ENCODE results near the gene CAMKMT.
"Not testable (repeated sequence)": the region's sequence is repeated elsewhere in the genome, so short reads cannot be mapped to it uniquely, and the experiment has no call there.

The CAMKMT gene

DNA sequence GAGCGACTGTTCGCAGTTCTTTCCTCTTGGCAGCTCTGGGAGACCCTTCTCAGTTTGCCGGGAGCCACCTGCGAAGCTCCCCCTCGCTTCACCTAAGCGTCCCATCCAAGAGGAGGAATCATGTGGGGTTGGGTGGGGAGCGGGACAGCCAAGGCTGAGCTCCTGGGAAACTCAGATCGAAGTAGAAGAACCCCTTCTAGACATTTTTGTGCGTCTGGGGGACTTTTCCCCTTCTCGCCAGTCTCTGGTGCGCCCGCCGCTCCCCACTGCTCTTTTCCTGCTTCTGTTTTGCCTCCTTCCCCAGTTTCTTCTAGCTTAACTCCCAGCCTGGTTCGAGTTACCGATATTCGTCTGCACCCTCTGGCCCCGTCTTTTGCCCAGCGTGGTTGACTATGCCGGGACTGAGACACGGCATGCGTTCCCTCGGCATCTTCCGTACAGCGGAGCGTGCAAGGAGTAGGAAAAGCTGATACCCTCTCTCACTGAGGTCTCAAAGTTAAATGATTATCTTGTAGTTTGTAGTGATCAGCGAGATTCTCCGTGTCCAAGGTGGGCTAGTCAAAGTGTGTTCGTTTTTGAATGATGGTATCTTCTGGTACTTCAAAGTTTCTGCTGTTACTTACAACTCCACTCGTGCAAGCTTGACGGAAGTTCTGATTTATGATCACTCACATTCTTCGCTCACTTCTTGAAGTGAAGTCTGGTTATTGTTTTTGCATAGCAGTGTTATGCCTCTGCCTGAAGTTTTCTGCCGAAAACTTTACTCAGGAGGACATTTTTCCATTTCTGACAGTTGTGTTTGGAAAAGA, 664 bp downstream of the CAMKMT start:
- peak; percentile 41 for DNase-seq

- DNase-seq: no peak
Observed at GRCh38 chr2:44364604-44365003, 2.9 kb downstream of the CAMKMT start.

DNA sequence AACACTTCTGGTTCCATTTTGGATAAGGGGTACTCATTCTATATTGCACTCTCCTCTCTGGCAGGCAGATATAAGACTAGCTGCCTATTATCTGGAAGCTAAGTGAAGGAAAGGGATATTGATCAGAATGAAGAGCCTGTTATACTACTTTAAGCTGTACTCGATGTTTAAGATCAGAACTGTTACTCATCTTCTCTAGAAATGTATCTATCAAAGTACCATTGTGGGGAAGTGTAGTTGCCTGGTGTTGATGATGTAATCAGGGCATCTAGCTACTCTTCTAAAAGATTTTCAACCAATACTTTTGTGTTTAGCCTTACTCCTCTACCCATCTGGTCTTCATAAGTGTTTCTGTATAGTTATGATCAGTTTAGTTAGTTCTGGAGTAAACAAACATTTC, 5.8 kb downstream of the CAMKMT start:
- no peak for DNase-seq

- DNase-seq: no peak
Observed at GRCh38 chr2:44369392-44369791, 7.6 kb downstream of the CAMKMT start.

DNA sequence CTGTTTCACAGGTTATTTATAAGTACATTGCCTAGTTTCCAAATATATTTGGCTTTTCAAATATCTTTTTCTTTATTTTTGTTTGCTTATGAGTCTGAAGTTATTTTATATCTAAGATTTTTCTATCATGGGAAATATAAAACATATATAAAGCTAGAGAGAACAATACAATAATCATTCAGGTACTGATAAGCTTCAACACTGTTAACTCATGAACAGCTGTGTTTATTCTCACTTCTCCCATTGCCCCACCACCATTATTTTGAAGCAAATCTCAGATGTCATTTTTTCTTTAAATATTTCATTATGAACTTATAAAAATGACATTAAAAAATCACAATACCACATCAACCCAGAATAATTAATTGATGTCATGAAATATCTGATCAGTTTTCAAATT, 9.7 kb downstream of the CAMKMT start:
- no peak for DNase-seq

DNA sequence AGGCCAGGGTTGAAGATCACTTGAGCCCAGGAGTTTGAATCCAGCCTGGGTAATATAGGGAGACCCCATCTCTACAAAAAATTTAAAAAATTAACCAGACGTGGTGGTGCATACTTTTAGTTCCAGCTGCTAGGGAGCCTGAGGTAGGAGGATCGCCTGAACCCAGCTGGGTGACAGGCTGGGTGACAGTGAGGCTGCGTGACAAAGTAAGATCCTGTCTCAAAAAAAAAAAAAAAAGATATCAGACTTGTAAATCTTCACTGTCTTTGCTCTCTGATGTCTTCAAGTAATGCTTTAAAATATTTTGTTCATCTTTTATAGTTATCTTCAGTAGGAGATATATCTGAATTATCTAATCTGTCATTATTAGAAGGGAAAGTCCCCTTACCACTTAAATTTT, 10.5 kb downstream of the CAMKMT start:
- no peak for DNase-seq

DNA sequence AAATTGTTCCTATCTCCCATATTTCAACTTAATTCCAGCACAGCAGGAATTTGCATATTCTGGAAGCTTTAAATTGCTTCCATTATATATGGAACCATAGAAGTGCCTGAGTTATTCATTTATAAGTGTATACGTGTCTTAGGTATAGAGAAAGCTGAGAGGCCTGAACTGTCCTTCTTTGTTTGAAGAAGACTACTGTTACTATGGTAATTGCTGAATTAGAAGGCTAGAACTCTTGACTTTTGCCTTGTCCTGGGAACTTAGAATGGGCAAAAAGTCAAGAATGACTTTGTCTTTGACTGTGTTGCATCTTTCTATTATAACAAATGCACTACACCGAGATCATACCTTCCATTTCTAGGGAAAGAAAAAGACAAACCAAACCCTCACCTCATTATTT, 15.7 kb downstream of the CAMKMT start:
- no peak for DNase-seq

DNA sequence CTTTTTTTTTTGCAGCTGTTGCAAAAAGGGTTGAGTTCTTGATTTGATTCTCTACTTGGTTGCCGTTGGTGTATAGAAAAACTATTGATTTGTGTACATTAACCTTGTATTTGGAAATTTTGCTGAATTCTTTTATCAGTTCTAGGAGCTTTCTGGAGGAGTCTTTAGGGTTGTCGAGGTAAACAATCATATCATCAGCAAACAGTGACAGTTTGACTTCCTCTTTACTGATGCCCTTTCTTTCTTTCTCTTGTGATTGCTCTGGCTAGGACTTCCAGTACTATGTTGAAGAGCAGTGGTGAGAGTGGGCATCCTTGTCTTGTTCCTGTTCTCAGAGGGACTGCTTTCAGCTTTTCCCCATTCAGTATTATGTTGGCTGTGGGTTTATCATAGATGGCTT, 23.5 kb downstream of the CAMKMT start:
- DNase-seq: not testable (repeated sequence)

DNA sequence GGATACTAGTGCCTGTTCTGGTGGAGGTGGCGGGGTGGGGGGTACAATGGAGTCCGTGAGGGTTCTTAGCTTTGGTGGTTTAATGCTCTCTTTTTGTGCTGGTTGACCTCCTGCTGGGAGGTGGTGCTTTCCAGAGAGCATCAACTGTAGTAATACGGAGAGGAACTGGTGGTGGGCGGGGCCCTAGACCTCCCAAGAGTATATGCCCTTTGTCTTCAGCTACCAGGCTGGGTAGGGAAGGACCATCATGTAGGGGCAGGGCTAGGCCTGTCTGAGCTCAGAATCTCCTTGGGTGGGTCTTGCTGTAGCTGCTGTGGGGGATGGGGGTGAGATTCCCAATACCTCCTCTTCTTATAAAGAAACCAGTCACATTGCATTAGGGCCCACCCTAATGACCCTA, 27.1 kb downstream of the CAMKMT start:
- no peak for DNase-seq

GRCh38 chr2:44389895-44390294, 28.1 kb downstream of the CAMKMT start:
- no peak for DNase-seq

GRCh38 chr2:44392338-44392943, 30.7 kb downstream of the CAMKMT start:
- DNase-seq: peak; percentile 23

- peak; percentile 18 for DNase-seq
Observed at GRCh38 chr2:44397447-44398175, 35.9 kb downstream of the CAMKMT start.

DNA sequence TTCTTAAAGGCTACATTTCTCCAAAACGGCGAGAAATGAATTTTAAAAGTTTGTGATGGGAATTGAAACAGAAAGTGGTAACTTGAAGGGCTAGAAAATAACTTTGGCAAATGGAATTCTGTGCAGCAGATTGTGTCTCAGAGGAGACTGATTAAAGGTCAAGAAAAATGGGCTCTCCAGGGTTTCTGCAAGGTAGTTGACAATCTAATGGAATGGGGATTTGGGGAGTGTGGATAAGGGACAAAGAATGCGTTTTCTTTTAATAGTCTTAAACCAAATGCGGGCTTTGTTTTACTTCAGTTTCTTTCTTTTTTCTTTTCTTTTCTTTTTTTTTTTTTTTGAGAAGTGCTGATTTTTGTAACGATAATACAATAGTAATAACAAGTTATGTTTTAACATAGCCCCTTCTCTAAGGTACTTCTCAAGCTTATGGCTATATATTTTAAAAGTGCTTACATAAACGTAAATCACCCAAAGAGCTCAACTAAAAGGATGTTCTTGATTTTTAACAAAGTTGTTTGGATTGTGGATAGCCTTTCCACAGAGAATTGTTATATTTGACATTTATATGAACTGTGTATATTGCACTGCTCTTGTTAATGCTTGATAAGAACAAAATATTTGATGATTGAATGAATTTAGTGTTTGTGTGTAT, 36.6 kb downstream of the CAMKMT start:
- DNase-seq: no peak

GRCh38 chr2:44420725-44421124, 59.0 kb downstream of the CAMKMT start:
- no peak for DNase-seq

- DNase-seq: no peak
Observed at GRCh38 chr2:44424211-44424610, 62.5 kb downstream of the CAMKMT start.

DNA sequence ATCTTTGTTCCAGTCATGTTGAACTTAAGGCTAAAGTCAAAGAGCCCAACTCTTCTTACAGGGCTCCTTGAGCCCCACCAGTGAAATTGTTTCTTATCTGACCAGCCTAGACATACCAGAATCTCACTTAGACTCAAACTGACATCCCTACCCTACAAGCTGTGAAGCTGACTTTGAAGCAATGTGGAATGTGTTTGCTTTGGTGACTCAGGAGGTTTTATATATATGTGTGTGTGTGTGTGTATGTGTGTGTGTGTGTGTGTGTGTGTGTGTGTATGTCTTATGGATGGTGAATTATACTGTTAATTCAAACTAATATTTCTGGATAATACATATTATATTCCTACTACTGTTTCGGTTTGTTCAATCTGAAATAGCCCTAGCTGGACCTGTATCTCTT, 67.3 kb downstream of the CAMKMT start:
- peak; percentile 25 for DNase-seq

DNA sequence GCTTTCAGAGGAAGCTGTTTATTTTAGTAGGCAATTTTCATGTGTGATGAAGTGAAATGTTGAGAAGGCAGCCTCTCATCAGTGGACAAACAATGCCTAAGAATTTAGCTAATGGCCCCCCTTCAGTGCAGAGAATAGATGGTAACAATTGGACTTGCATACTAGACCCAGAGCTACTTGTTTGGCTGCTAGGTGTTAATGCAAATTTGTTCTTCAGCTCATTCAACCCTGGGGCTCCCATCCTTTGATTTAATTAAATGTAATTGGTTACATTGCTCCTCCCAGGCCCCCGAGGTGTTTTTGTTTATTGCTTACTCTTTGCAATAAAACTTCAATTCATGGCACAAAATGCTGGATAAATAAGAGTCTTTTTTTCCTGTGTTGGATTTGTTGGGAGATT, 68.6 kb downstream of the CAMKMT start:
- no peak for DNase-seq

GRCh38 chr2:44433895-44434294, 72.1 kb downstream of the CAMKMT start:
- DNase-seq: no peak

- no peak for DNase-seq
Observed at GRCh38 chr2:44441200-44441599, 79.5 kb downstream of the CAMKMT start.

DNA sequence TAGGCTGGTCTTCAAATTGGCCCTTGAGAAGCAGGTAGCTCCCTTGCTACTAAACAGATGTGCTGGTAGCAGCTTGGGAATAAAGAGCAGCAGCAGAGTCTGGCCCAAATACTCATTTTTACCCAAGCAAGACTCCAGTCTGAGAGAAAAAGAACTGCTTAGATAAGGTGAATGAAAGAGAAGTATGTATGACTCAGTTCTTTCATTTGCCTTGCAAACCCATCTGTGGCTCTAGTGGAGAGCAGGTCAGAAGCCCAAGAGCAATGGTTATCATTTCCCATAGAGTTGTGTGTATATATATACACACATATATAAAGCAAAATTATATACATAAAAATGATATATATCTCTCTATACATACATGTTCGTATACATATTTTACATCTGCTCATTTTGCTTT, 80.3 kb downstream of the CAMKMT start:
- DNase-seq: no peak

GRCh38 chr2:44443517-44443916, 81.8 kb downstream of the CAMKMT start:
- no peak for DNase-seq

DNA sequence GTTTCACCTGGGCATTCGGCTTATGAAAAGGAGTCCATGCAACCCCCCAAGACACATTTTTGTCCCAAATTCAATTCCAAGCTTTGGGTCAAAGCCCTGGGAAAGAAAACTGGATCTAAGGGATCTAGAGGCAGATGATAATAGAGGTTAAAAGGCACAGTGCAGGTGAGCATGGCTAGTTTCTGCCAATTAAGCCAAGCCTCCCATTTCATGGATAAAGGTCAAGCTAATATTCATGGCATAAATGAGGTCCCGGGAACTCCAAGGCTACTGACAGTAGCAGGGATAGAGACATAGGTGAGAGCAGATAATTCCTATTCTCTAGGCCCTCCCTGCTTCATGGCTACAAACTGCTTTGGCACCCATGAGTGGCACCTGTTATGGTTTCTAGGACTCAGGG, 83.1 kb downstream of the CAMKMT start:
- DNase-seq: no peak

DNA sequence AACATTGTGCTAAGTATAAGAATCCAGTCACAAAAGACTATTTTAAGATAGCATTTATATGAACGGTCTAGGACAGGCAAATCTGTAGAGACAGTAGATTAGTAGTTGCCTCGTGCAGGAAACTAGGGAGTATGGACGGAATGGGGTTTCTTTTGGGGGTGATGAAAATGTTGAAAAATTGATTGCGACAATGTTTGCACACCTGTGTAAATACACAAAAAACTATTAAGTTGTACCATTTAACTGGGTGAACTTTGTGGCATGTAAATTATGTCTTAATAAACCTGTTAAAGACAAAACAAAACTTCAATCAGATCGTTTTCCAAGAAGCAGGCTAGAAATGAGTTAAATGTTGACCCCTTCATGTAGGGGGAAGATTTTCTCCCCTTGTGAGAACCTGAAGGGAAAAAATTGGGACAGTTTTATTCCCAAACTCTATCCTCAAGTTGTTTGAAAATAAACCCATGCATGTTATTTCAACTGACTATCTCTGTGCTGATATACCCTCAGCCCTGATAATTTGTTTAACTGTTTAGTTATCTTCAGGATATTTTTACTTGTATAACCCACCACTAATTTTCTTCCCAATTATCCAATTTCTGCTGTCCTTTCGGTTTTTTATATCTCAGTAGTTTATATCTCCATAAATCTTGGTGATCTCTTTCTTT, 87.2 kb downstream of the CAMKMT start:
- no peak for DNase-seq
